NCI-H1092 (cell line): ENCODE measurements around the gene BMP7.

Experiments
- DNase-seq: peaks from one replicate; lab custom pipeline; 2025; lab: John Stamatoyannopoulos, UW

BMP7 gene

GRCh38 chr20:57266291-57267157 lies at the start of gene BMP7:
BMP7 (minus strand) TSS chr20:57266641; CDS start chr20:57266122, 519 bp downstream.
- DNase-seq: no peak

GRCh38 chr20:57315976-57316480 lies 49.6 kb upstream of the BMP7 start:
- no peak for DNase-seq

- no peak for DNase-seq
Measured at GRCh38 chr20:57315083-57315975, 48.9 kb upstream of the BMP7 start.

GRCh38 chr20:57313951-57314350 lies 47.5 kb upstream of the BMP7 start:
- no peak for DNase-seq

GRCh38 chr20:57313230-57313629 lies 46.8 kb upstream of the BMP7 start:
- DNase-seq: no peak

- DNase-seq: no peak
Measured at GRCh38 chr20:57312138-57312537, 45.7 kb upstream of the BMP7 start.

- no peak for DNase-seq
Measured at GRCh38 chr20:57310821-57311514, 44.5 kb upstream of the BMP7 start.

- DNase-seq: no peak
Measured at GRCh38 chr20:57309544-57310115, 43.2 kb upstream of the BMP7 start.

GRCh38 chr20:57308451-57309271 lies 42.2 kb upstream of the BMP7 start:
- no peak for DNase-seq

- DNase-seq: no peak
Measured at GRCh38 chr20:57306747-57307146, 40.3 kb upstream of the BMP7 start.

- no peak for DNase-seq
Measured at GRCh38 chr20:57301026-57301425, 34.6 kb upstream of the BMP7 start.

- no peak for DNase-seq
Measured at GRCh38 chr20:57298457-57298856, 32.0 kb upstream of the BMP7 start.

- DNase-seq: no peak
Measured at GRCh38 chr20:57294550-57294949, 28.1 kb upstream of the BMP7 start.

- DNase-seq: no peak
Measured at GRCh38 chr20:57293995-57294394, 27.6 kb upstream of the BMP7 start.

GRCh38 chr20:57292611-57293010 lies 26.2 kb upstream of the BMP7 start:
- no peak for DNase-seq

- DNase-seq: no peak
Measured at GRCh38 chr20:57291694-57292093, 25.3 kb upstream of the BMP7 start.

- DNase-seq: no peak
Measured at GRCh38 chr20:57291003-57291402, 24.6 kb upstream of the BMP7 start.

GRCh38 chr20:57290178-57290484 lies 23.7 kb upstream of the BMP7 start:
- DNase-seq: no peak

- no peak for DNase-seq
Measured at GRCh38 chr20:57289391-57290177, 23.1 kb upstream of the BMP7 start.

- DNase-seq: no peak
Measured at GRCh38 chr20:57288651-57289277, 22.3 kb upstream of the BMP7 start.
